Activated effector memory CD4-positive, alpha-beta T cell treated with Interleukin-2 at 50 U/mL for 16 hours (primary cell): Measurements from ENCODE around the gene HPSE2.
"Not testable (repeated sequence)": the region's sequence is repeated elsewhere in the genome, so short reads cannot be mapped to it uniquely, and the experiment has no call there.

Source experiments
- DNase-seq: peaks from one replicate; pipeline ENCODE4 v3.0.0-alpha.2; 2020

Gene HPSE2

GRCh38 chr10:99143651-99144050 is 92.0 kb downstream of the HPSE2 start:
- DNase-seq, result no peak

GRCh38 chr10:99143011-99143410 is 92.6 kb downstream of the HPSE2 start:
- DNase-seq, result no peak

- DNase-seq, result not testable (repeated sequence)
Measured at GRCh38 chr10:99132897-99133296, 102.8 kb downstream of the HPSE2 start.

GRCh38 chr10:99125879-99126278 is 109.8 kb downstream of the HPSE2 start:
- no peak for DNase-seq

GRCh38 chr10:99124376-99124775 is 111.3 kb downstream of the HPSE2 start:
- no peak for DNase-seq

- DNase-seq, result no peak
Measured at GRCh38 chr10:99123851-99124250, 111.8 kb downstream of the HPSE2 start.

- no peak for DNase-seq
Measured at GRCh38 chr10:99123336-99123735, 112.3 kb downstream of the HPSE2 start.

GRCh38 chr10:99119258-99119748 is 116.3 kb downstream of the HPSE2 start:
- no peak for DNase-seq

GRCh38 chr10:99115703-99116102 is 119.9 kb downstream of the HPSE2 start:
- DNase-seq, result no peak

GRCh38 chr10:99085358-99085757 is 150.3 kb downstream of the HPSE2 start:
- no peak for DNase-seq

GRCh38 chr10:99084161-99084560 is 151.5 kb downstream of the HPSE2 start:
- no peak for DNase-seq

- no peak for DNase-seq
Measured at GRCh38 chr10:99080275-99080945, 155.2 kb downstream of the HPSE2 start.

GRCh38 chr10:99062591-99062990 is 173.1 kb downstream of the HPSE2 start:
- DNase-seq, result no peak

- DNase-seq, result no peak
Measured at GRCh38 chr10:99058762-99059161, 176.9 kb downstream of the HPSE2 start.

- no peak for DNase-seq
Measured at GRCh38 chr10:99057936-99058690, 177.5 kb downstream of the HPSE2 start.

GRCh38 chr10:99045671-99046070 is 190.0 kb downstream of the HPSE2 start:
- no peak for DNase-seq

GRCh38 chr10:99042051-99042771 is 193.4 kb downstream of the HPSE2 start:
- no peak for DNase-seq

- no peak for DNase-seq
Measured at GRCh38 chr10:99041468-99041867, 194.2 kb downstream of the HPSE2 start.

- DNase-seq, result no peak
Measured at GRCh38 chr10:99013885-99014284, 221.8 kb downstream of the HPSE2 start.

GRCh38 chr10:99010286-99010685 is 225.4 kb downstream of the HPSE2 start:
- no peak for DNase-seq

- no peak for DNase-seq
Measured at GRCh38 chr10:99008054-99008453, 227.6 kb downstream of the HPSE2 start.

GRCh38 chr10:99007457-99007856 is 228.2 kb downstream of the HPSE2 start:
- DNase-seq, result no peak

GRCh38 chr10:99005254-99005653 is 230.4 kb downstream of the HPSE2 start:
- DNase-seq, result no peak

- no peak for DNase-seq
Measured at GRCh38 chr10:99004738-99005137, 230.9 kb downstream of the HPSE2 start.
